HepG2 (cell line): Measurements from ENCODE around the gene CORO7.

Source experiments
- GTF3A ChIP-seq: sonication (generic); formaldehyde crosslinking; conservative IDR thresholded peaks from 2 replicates; pipeline ENCODE4 v1.4.0; 2020; ENCODE audit warnings: mild to moderate bottlenecking, missing genetic modification reagents
- MTA3 ChIP-seq: sonication (generic); formaldehyde crosslinking; IDR thresholded peaks from 2 replicates; pipeline ENCODE4 v1.4.0; 2020; ENCODE audit warnings: missing genetic modification reagents
- TF ChIP-seq, protein P1 (sequence below): IDR thresholded peaks from 2 replicates; pipeline ENCODE4 v1.6.1; 2016; ENCODE audit warnings: low read depth, missing genetic modification reagents, missing compliant biosample characterization
- TF ChIP-seq, protein P2 (sequence below): sonication (generic); formaldehyde crosslinking; IDR thresholded peaks from 2 replicates; pipeline ENCODE4 v1.5.0; 2020; ENCODE audit warnings: mild to moderate bottlenecking, missing genetic modification reagents, moderate library complexity
- TF ChIP-seq, protein P3 (sequence below): sonication (generic); formaldehyde crosslinking; IDR thresholded peaks from 2 replicates; pipeline ENCODE4 v1.5.0; 2020; ENCODE audit warnings: mild to moderate bottlenecking, missing genetic modification reagents, borderline replicate concordance

DNA sequence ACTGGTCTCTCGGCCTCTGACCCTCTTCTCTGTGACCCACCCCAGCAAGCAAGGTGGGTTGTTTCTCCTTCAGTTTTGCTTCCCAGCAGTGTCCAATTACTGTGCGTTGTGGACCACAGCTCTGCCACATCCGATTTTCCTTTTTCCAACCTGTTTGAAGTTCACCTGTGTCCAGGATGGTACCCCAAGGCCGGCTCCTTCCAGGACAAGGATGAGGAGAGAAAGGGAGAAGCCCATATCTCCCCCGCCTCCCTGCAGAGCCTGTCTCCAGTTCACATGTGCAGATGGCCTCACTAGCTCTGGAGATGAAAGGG is 44.5 kb upstream of the CORO7 start:
- TF ChIP-seq, protein P1, sequence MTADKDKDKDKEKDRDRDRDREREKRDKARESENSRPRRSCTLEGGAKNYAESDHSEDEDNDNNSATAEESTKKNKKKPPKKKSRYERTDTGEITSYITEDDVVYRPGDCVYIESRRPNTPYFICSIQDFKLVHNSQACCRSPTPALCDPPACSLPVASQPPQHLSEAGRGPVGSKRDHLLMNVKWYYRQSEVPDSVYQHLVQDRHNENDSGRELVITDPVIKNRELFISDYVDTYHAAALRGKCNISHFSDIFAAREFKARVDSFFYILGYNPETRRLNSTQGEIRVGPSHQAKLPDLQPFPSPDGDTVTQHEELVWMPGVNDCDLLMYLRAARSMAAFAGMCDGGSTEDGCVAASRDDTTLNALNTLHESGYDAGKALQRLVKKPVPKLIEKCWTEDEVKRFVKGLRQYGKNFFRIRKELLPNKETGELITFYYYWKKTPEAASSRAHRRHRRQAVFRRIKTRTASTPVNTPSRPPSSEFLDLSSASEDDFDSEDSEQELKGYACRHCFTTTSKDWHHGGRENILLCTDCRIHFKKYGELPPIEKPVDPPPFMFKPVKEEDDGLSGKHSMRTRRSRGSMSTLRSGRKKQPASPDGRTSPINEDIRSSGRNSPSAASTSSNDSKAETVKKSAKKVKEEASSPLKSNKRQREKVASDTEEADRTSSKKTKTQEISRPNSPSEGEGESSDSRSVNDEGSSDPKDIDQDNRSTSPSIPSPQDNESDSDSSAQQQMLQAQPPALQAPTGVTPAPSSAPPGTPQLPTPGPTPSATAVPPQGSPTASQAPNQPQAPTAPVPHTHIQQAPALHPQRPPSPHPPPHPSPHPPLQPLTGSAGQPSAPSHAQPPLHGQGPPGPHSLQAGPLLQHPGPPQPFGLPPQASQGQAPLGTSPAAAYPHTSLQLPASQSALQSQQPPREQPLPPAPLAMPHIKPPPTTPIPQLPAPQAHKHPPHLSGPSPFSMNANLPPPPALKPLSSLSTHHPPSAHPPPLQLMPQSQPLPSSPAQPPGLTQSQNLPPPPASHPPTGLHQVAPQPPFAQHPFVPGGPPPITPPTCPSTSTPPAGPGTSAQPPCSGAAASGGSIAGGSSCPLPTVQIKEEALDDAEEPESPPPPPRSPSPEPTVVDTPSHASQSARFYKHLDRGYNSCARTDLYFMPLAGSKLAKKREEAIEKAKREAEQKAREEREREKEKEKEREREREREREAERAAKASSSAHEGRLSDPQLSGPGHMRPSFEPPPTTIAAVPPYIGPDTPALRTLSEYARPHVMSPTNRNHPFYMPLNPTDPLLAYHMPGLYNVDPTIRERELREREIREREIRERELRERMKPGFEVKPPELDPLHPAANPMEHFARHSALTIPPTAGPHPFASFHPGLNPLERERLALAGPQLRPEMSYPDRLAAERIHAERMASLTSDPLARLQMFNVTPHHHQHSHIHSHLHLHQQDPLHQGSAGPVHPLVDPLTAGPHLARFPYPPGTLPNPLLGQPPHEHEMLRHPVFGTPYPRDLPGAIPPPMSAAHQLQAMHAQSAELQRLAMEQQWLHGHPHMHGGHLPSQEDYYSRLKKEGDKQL (CRISPR knock-in tag): no peak
- TF ChIP-seq, protein P2, sequence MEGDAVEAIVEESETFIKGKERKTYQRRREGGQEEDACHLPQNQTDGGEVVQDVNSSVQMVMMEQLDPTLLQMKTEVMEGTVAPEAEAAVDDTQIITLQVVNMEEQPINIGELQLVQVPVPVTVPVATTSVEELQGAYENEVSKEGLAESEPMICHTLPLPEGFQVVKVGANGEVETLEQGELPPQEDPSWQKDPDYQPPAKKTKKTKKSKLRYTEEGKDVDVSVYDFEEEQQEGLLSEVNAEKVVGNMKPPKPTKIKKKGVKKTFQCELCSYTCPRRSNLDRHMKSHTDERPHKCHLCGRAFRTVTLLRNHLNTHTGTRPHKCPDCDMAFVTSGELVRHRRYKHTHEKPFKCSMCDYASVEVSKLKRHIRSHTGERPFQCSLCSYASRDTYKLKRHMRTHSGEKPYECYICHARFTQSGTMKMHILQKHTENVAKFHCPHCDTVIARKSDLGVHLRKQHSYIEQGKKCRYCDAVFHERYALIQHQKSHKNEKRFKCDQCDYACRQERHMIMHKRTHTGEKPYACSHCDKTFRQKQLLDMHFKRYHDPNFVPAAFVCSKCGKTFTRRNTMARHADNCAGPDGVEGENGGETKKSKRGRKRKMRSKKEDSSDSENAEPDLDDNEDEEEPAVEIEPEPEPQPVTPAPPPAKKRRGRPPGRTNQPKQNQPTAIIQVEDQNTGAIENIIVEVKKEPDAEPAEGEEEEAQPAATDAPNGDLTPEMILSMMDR (CRISPR knock-in tag): no peak
- TF ChIP-seq GTF3A (CRISPR knock-in tag) (no peak), MTA3 (CRISPR knock-in tag) (no peak)
- TF ChIP-seq, protein P3, sequence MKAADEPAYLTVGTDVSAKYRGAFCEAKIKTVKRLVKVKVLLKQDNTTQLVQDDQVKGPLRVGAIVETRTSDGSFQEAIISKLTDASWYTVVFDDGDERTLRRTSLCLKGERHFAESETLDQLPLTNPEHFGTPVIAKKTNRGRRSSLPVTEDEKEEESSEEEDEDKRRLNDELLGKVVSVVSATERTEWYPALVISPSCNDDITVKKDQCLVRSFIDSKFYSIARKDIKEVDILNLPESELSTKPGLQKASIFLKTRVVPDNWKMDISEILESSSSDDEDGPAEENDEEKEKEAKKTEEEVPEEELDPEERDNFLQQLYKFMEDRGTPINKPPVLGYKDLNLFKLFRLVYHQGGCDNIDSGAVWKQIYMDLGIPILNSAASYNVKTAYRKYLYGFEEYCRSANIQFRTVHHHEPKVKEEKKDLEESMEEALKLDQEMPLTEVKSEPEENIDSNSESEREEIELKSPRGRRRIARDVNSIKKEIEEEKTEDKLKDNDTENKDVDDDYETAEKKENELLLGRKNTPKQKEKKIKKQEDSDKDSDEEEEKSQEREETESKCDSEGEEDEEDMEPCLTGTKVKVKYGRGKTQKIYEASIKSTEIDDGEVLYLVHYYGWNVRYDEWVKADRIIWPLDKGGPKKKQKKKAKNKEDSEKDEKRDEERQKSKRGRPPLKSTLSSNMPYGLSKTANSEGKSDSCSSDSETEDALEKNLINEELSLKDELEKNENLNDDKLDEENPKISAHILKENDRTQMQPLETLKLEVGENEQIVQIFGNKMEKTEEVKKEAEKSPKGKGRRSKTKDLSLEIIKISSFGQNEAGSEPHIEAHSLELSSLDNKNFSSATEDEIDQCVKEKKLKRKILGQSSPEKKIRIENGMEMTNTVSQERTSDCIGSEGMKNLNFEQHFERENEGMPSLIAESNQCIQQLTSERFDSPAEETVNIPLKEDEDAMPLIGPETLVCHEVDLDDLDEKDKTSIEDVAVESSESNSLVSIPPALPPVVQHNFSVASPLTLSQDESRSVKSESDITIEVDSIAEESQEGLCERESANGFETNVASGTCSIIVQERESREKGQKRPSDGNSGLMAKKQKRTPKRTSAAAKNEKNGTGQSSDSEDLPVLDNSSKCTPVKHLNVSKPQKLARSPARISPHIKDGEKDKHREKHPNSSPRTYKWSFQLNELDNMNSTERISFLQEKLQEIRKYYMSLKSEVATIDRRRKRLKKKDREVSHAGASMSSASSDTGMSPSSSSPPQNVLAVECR: no peak
